ELF-1 (cell line): ENCODE data around the gene HGF.
"Not testable (repeated sequence)": the region's sequence is repeated elsewhere in the genome, so short reads cannot be mapped to it uniquely, and the experiment has no call there.

ENCODE experiments used
- DNase-seq: peaks from one replicate; pipeline ENCODE4 v3.0.0-alpha.2; 2016; ENCODE audit warnings: low read depth, low spot score

HGF gene

GRCh38 chr7:81722250-81722649, 47.6 kb downstream of the HGF start:
- not testable (repeated sequence) for DNase-seq

DNA sequence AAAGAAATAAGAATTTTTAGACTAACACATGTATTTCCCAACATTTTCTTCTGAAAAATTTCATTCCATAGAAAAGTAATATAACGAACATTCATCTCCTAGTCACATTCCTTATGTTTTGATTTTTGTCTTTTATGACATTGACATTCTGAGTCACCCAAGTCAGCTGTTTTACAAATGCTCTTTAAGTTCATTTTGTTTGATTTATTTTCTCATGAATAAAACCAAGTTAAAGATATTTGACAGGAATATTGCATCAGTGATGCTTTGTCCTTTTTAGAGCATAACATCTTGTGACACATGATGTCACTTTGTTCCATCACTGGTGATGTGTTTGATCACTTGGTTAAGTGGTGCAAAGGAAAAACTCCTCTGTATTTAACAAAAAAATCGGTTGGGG, 48.4 kb downstream of the HGF start:
- no peak for DNase-seq

DNA sequence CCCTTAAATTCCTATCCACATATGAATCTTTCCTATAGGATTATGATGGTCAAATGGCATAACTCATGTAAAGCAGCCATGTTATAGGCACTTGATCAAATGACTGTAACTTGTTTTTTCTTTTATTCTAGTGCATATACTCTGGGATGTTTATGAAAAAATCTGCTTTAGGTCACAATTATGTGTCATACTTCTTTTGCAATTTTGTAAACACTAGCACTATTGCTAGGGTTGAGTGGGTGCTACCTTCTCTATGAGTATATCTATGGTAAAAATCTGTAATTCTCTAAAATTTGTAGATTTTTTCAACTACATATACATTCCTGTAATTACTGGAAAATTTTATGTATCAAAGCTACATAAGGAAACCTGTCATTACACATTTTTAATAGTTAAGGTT, 50.0 kb downstream of the HGF start:
- DNase-seq, result no peak

GRCh38 chr7:81715984-81716588, 53.8 kb downstream of the HGF start:
- no peak for DNase-seq

DNA sequence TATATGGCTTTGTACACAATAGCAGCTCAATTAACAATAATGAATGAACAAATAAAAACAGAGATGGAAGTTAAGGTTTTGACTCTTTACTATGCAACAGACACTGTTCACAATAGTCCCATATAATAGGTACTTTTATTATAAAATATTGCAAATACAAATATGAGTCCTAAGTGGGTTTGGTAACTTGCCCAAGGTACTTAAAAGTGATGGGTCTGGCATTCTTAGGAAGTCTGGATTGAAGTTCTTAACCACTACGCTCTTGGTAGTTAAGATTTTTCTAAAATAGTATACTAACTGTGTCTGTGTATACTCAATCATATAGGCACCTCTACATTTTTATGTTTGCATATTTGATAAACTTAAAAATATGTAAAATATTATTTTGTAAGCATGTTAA, 55.5 kb downstream of the HGF start:
- no peak for DNase-seq

GRCh38 chr7:81710751-81711150, 59.1 kb downstream of the HGF start:
- DNase-seq, result no peak

DNA sequence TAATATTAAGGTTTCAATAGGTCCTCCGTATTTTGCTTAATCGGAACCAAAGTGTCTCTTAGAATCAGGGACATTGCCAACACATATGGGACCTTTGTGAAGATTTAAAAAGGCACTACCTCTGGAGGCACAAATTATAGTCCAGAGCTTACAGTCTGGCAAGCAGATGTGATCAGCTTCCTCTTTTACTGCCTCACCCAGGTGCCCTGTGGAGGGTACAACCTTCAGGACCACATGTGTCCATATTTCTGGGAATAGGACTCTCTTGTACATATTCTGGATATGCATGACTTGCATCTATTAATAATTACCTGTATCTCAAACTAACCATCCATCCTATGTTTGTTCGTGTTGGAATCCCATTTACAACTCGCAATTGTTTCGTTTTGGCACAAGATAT, 60.0 kb downstream of the HGF start:
- DNase-seq, result no peak

- no peak for DNase-seq
Observed at GRCh38 chr7:81707966-81708365, 61.9 kb downstream of the HGF start.

GRCh38 chr7:81707196-81707595, 62.7 kb downstream of the HGF start:
- no peak for DNase-seq

DNA sequence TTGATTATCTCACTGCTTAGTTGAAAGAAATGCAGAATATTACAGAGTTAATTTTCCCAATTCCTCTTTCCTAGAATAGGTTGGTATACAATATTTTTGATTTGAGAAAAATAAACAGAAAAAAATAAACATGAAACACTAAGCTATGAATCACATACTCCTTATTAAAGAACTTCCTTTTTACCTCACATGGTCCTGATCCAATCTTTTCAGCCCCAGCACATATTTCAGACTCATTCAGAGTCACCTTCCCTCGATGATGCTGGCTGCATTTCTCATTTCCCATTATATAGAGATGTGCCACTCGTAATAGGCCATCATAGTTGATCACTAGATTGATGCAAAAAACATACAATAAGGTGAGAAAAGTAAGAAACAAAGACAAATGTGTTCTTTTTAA, 64.6 kb downstream of the HGF start:
- DNase-seq, result no peak

GRCh38 chr7:81704595-81704994, 65.3 kb downstream of the HGF start:
- no peak for DNase-seq

DNA sequence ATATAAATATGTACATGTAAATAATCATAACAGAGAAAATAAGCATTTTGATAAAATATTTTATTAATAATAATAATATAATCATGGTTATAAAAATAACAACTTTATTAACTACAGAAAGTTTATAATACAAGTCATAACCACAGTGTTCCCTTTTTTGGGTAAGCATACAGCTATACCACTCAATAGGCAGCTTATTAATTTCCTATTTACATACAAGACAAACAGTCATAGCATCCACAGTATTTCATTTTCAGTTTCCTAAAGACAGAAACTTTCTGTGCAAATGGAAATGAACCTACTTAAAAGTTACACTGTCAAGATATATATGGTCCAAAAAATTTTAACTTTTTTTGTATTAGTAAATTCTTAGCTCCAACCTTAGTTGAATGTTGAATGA, 70.9 kb downstream of the HGF start:
- no peak for DNase-seq

DNA sequence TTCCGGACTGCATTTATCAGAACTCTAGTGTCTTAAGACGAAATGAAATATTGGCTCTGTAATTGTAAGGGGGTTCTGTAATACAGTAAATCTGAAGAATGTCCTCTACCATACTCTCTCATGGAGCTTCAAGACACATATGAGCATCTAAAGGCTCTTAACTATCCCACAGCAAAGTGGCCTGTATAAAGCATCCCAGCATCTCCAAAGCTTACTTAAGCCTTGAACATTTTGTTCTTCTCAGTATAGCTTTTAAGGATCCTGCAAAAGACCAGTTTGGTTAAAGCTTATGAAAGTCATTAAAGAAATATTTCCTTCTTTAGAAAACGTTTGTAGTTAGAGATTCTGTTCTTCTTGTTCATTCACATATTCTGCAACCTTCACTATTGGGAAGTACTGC, 75.1 kb downstream of the HGF start:
- DNase-seq, result no peak

GRCh38 chr7:81693894-81694293, 76.0 kb downstream of the HGF start:
- no peak for DNase-seq

GRCh38 chr7:81693080-81693479, 76.8 kb downstream of the HGF start:
- no peak for DNase-seq

DNA sequence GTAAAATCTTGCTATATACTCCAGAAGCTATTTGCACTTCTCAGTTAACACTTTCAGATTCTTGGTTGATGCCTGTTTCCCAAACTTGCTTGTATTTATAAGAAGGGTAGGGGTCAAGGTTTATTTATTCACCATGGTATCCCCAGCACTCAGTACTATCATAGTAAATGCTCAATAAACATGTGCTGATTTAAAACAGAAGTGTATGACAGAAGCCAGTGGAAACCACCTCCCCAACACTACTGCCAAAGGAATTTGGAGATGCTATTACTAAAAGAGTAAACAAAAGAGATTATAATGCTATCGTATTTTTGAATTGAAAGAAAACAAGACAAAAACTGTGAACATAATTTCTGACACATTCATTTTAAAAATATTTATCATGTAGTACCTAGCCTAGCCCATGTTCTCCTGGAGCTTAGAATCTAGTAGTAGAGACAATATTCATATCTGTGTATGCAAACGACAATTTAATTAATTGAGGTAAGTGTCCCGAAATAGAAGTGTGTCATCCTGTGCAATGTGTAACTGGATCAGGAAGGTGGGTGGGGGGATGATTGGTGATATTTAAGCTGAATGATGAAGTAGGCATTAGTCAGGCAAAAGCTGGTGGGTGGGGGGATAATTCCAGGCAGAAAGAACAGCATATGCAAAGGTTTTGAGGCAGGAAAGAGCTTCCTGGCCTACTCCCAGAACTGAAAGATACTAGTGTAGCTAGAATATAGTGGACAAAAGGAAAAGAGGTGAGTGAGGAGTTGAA, 77.5 kb downstream of the HGF start:
- DNase-seq, result no peak

- DNase-seq, result no peak
Observed at GRCh38 chr7:81691199-81691821, 78.5 kb downstream of the HGF start.

GRCh38 chr7:81690688-81691087, 79.2 kb downstream of the HGF start:
- DNase-seq, result no peak

DNA sequence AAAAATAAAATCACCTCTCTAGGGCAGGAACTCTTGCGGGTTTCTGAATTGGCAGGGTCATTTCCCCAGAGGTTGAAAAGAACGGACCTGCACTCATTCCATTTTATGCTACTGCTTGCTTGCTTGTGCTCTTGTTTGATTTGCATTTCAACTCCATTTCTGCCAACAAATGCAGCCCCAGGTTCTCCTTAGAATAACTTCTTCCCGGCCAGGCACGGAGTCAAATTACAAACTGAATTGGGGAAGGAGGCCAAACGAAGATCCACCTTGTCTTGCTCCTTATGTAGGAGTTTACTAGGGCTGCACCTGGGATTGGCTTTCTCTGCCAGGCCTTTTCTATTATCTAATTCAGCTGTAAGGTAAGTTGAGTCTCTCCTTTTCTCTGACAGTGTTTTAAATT, 79.6 kb downstream of the HGF start:
- DNase-seq, result peak; percentile 44

DNA sequence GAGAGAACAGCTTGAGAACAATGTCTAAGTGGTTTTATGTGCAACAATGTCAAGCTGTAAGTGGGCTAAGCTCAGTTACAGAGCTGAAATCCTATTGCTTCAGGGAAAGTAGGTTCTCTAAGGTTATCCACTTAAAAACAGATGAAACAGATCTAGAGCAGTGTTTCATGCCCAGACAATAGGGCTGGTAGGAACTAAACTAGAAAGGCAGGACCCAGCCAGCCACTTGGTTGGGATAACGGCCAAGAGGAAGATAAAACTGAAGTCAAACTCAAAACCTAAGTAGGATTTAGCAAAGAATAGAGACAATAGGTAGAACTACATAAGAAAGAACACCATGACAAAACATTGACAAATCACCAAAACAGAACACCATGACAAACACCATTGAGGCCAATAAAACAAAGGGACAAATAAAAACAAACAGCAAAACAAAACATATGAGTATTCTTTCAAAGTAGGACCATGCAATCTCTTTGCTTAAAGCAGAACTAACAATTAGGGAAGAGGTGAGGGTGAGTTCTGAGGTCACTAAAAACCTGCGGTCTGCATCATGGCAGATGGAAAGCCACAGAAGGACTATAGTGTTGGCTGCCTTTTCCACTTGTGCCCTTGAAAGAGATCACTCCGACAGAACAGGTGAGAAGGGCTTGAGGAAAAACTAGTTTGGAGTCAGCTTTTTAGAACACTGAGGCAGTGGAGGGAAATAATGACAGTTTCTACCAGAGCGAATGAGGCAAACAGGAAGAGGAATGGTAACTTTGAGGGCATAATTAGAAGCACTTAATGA, 81.0 kb downstream of the HGF start:
- DNase-seq, result no peak

GRCh38 chr7:81687062-81687461, 82.8 kb downstream of the HGF start:
- DNase-seq, result no peak

DNA sequence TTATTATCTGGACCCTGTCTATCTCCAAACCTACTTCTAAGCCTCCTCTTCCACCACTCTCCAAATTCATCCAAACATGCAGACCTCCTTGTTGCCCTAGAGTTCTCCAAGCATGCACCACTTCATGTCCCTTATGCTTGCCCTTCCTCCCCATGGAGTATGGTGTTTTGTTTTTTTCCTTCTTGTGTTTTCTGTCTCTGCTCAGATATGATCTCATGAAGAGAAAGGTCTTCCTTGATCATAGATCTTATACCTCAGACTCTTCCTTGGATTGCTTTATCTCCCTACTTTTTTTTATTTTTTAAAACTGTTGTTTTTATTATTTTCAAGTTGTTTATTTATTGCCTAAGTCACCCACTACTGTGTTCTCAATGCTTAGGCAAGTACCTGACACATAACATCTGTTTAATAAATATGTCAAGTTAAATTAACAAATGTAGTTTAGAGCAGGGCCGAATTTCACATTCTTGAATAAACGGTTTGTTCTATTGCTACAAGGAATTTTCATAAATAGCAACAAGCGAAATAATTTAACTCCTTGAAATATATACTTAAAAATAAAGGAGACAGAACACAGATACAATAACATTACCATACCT, 84.5 kb downstream of the HGF start:
- no peak for DNase-seq
